Mesenchymal stem cell (in vitro differentiated cells and primary cell): ENCODE results near the gene PSMA7.

ENCODE experiments used
- DNase-seq: peaks from one replicate; pipeline ENCODE4 v3.0.0-alpha.2; 2013
- H2AFZ ChIP-seq: one replicate; pipeline ENCODE4 v1.6.1; 2013; ENCODE audit warnings: low read depth, mild to moderate bottlenecking, control low read depth, inconsistent platforms, low read length, moderate library complexity
- H2AK5ac ChIP-seq: 2 replicates; pipeline ENCODE4 v1.6.1; 2013; ENCODE audit warnings: low read length, moderate library complexity, mild to moderate bottlenecking, inconsistent platforms; ENCODE audit not compliant: severe bottlenecking
- H2BK120ac ChIP-seq: one replicate; pipeline ENCODE4 v1.6.1; 2013; ENCODE audit warnings: low read depth, mild to moderate bottlenecking, inconsistent platforms, low read length, moderate library complexity
- H2BK12ac ChIP-seq, 2 experiments: one replicate each; pipeline ENCODE4 v1.6.1; 2013; ENCODE audit warnings: inconsistent platforms in 2 of 2, low read length in 2 of 2, mild to moderate bottlenecking in 2 of 2, moderate library complexity in 2 of 2, control low read depth in 1 of 2
- H2BK15ac ChIP-seq: one replicate; pipeline ENCODE4 v1.6.1; 2013; ENCODE audit warnings: mild to moderate bottlenecking, low read depth, inconsistent platforms; ENCODE audit not compliant: poor library complexity, severe bottlenecking
- H2BK5ac ChIP-seq: 2 replicates; pipeline ENCODE4 v1.6.1; 2013; ENCODE audit warnings: low read depth, mild to moderate bottlenecking, low read length, control low read depth, inconsistent platforms; ENCODE audit not compliant: poor library complexity, severe bottlenecking
- H3K14ac ChIP-seq, 2 experiments: one replicate each; pipeline ENCODE4 v1.6.1; 2013; ENCODE audit warnings: inconsistent platforms in 2 of 2, low read length in 2 of 2, control low read depth in 1 of 2, mild to moderate bottlenecking in 1 of 2, moderate library complexity in 1 of 2
- H3K18ac ChIP-seq, 2 experiments: one replicate each; pipeline ENCODE4 v1.6.1; 2013; ENCODE audit warnings: inconsistent platforms in 2 of 2, low read length in 2 of 2, control low read depth in 1 of 2, low read depth in 1 of 2, mild to moderate bottlenecking in 1 of 2
- H3K23ac ChIP-seq, 2 experiments: one replicate each; pipeline ENCODE4 v1.6.1; 2013; ENCODE audit warnings: inconsistent platforms in 2 of 2, low read length in 2 of 2, mild to moderate bottlenecking in 2 of 2, moderate library complexity in 2 of 2, control low read depth in 1 of 2
- H3K27ac ChIP-seq: 2 replicates; pipeline ENCODE4 v1.5.1; 2013; ENCODE audit warnings: mild to moderate bottlenecking, moderate library complexity, low read length, control low read depth, inconsistent platforms; ENCODE audit not compliant: poor library complexity, severe bottlenecking
- H3K27me3 ChIP-seq, 2 experiments: 2 replicates each; pipeline versions ENCODE4 v1.6.1 to v1.7.0; 2013; ENCODE audit warnings: low read length in 2 of 2, mild to moderate bottlenecking in 2 of 2, moderate library complexity in 2 of 2, control low read depth in 1 of 2, inconsistent platforms in 1 of 2; ENCODE audit not compliant: control insufficient read depth in 1 of 2, insufficient read depth in 1 of 2
- H3K36me3 ChIP-seq, 2 experiments: 2 replicates each; pipeline versions ENCODE4 v1.6.1 to v1.7.0; 2013; ENCODE audit warnings: low read length in 2 of 2, control low read depth in 1 of 2, inconsistent platforms in 1 of 2, low read depth in 1 of 2, mild to moderate bottlenecking in 1 of 2; ENCODE audit not compliant: insufficient read depth in 2 of 2, control insufficient read depth in 1 of 2
- H3K4ac ChIP-seq, 2 experiments: one replicate each; pipeline ENCODE4 v1.6.1; 2013; ENCODE audit warnings: inconsistent platforms in 2 of 2, low read length in 2 of 2, mild to moderate bottlenecking in 2 of 2, moderate library complexity in 2 of 2, control low read depth in 1 of 2, low read depth in 1 of 2
- H3K4me1 ChIP-seq: 2 replicates; pipeline ENCODE4 v1.6.1; 2013; ENCODE audit warnings: low read depth, low read length, control low read depth; ENCODE audit not compliant: control insufficient read depth, insufficient read depth
- H3K4me2 ChIP-seq: 2 replicates; pipeline ENCODE4 v1.6.1; 2013; ENCODE audit warnings: low read length, mild to moderate bottlenecking, inconsistent platforms; ENCODE audit not compliant: poor library complexity, severe bottlenecking
- H3K4me3 ChIP-seq, 2 experiments: 2 replicates each; pipeline versions ENCODE4 v1.5.1 to v1.7.0; 2013; ENCODE audit warnings: low read length in 2 of 2, mild to moderate bottlenecking in 2 of 2, control low read depth in 1 of 2, low read depth in 1 of 2; ENCODE audit not compliant: insufficient read depth in 1 of 2
- H3K79me1 ChIP-seq: replicated peaks from 2 replicates; pipeline ENCODE4 v1.6.1; 2013; ENCODE audit warnings: mild to moderate bottlenecking, control low read depth, low read length, inconsistent platforms; ENCODE audit not compliant: poor library complexity, severe bottlenecking
- H3K9ac ChIP-seq: 2 replicates; pipeline ENCODE4 v1.7.0; 2013; ENCODE audit warnings: mild to moderate bottlenecking, low read length, moderate library complexity
- H3K9me3 ChIP-seq: 2 replicates; pipeline ENCODE4 v1.7.0; 2013; ENCODE audit warnings: mild to moderate bottlenecking, low read length; ENCODE audit not compliant: control insufficient read depth
- H4K8ac ChIP-seq: one replicate; pipeline ENCODE4 v1.6.1; 2013; ENCODE audit warnings: inconsistent platforms, mild to moderate bottlenecking, low read length, moderate library complexity
- H4K91ac ChIP-seq: one replicate; pipeline ENCODE4 v1.6.1; 2013; ENCODE audit warnings: mild to moderate bottlenecking, low read length, inconsistent platforms
- whole genome bisulfite sequencing: methylation state at CpG from one replicate; pipeline ENCODE4 v1.1.7; 2013; ENCODE audit warnings: mixed read lengths; 5-methylcytosine and 5-hydroxymethylcytosine counted together

Gene PSMA7

DNA sequence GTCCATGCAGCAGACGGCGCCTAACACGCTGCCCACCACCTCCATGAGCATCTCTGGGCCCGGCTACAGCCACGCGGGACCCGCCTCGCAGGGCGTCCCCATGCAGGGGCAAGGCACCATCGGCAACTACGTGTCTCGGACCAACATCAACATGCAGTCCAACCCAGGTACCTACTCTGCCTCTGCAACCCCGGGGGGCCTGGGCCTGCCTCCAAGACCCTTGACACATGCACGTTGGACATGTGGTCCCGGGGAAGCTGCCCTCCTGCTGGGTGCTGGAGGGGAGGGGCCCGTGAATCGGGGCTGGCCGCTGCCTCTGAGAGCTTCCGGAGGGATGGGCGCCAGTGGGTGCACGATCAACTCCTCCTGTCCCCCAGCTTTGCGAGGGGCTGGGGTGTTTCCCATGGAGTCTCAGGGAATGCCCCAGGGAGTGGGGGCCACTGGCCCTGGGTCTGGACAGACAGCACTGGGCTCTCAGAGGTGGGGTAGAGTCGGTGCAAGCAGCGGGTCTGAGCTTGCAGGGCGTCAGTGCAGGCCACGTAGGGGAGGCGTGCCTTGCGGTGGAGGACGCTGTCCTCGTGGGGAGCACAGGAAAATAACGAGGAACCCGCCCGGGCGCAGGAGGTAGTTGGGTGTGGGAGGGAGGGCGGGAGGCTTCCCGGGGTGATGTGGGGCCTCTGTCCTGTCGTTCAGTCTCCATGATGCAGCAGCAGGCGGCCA is 19.7 kb upstream of the PSMA7 start:
- Histone ChIP-seq H3K9me3 (no peaks in the 10 kb centered on the region), H2AK5ac (no peak overlapping the region), H3K23ac (no peak overlapping the region), H3K79me1 (peaks cover 38% of the 10 kb centered on the region), H4K8ac (no peak overlapping the region), H2BK5ac (no peak overlapping the region), H3K36me3 (peaks cover 58 to 82% of the 10 kb centered on the region in 2 experiments), H3K18ac (no peak overlapping the region), H4K91ac (no peak overlapping the region), H2BK12ac (no peak overlapping the region), H3K4me3 (peak overlapping the region in 1 of 2 experiments; percentile 10), H3K4me2 (no peak overlapping the region), H2BK120ac (no peak overlapping the region), H3K4ac (no peak overlapping the region), H3K27ac (no peak overlapping the region), H3K9ac (no peak overlapping the region), H2BK15ac (no peak overlapping the region), H3K14ac (no peak overlapping the region), H2AFZ (no peak overlapping the region), H3K27me3 (no peaks in the 10 kb centered on the region), H3K4me1 (peaks cover 21% of the 10 kb centered on the region)
- DNase-seq, result no peak
- 97% methylated on average over 35 of the region's 38 CpGs for WGBS

DNA sequence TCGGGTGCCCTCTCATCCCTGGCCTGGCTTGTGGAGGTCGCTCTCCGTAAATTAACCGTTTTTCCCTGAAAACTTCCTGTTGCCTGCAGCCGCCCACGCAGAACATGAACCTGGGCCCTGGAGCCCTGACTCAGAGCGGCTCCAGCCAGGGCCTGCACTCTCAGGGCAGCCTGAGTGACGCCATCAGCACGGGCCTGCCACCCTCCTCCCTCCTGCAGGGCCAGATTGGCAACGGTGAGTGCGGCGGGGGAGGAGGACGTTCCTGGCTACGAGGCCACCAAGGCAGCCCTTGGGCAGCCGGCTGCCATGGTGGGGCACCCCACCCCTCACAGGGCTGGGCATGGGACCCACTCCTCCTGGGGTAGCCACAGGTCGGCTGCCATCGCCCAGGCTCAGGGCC is 18.2 kb upstream of the PSMA7 start:
- 94% methylated on average over 17 of the region's 17 CpGs for WGBS
- Histone ChIP-seq H3K4me3 (no peak overlapping the region), H3K23ac (no peak overlapping the region), H3K14ac (no peak overlapping the region), H4K8ac (no peak overlapping the region), H2AFZ (no peak overlapping the region), H2BK12ac (no peak overlapping the region), H2AK5ac (peak overlapping the region; percentile 24), H3K4me2 (no peak overlapping the region), H3K9me3 (no peaks in the 10 kb centered on the region), H3K4ac (no peak overlapping the region), H2BK120ac (no peak overlapping the region), H2BK15ac (no peak overlapping the region), H3K18ac (no peak overlapping the region), H3K79me1 (peaks cover 45% of the 10 kb centered on the region), H3K36me3 (peaks cover 50 to 84% of the 10 kb centered on the region in 2 experiments), H4K91ac (no peak overlapping the region), H3K4me1 (peaks cover 35% of the 10 kb centered on the region), H2BK5ac (no peak overlapping the region), H3K27me3 (no peaks in the 10 kb centered on the region), H3K9ac (no peak overlapping the region), H3K27ac (no peak overlapping the region)
- no peak for DNase-seq

DNA sequence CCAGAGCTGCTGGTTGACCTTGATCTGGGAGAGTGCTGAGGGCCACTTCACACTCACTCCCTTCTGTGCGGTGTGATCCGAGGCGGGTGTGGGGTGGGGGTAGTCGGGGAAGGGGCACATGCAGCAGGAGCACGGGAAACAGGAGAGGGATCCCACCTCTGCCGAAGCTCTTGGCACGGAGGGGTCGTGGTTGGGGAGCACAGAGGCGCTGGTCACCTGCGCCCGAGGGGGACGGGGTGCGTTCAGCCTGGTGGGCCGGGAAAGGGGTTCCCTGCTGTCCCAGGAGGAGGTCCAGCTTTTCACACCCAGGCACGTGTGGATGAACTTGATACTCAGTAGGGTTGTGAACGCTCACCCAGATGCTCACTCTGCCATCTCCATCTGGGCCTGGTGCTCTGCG is 17.7 kb upstream of the PSMA7 start:
- 97% methylated on average over 17 of the region's 17 CpGs for WGBS
- H2BK120ac ChIP-seq, result no peak overlapping the region
- H2BK12ac ChIP-seq, result no peak overlapping the region
- H3K18ac ChIP-seq, result no peak overlapping the region
- no peak overlapping the region for H3K4ac ChIP-seq
- no peak overlapping the region for H3K9ac ChIP-seq
- no peak overlapping the region for H3K27ac ChIP-seq
- peaks cover 46 to 84% of the 10 kb centered on the region in 2 experiments for H3K36me3 ChIP-seq
- no peak overlapping the region for H3K14ac ChIP-seq
- peaks cover 39% of the 10 kb centered on the region for H3K4me1 ChIP-seq
- no peak overlapping the region for H2BK15ac ChIP-seq
- peaks cover 46% of the 10 kb centered on the region for H3K79me1 ChIP-seq
- H4K8ac ChIP-seq, result no peak overlapping the region
- no peak for DNase-seq
- no peak overlapping the region for H3K4me2 ChIP-seq
- no peak overlapping the region for H2AK5ac ChIP-seq
- no peaks in the 10 kb centered on the region for H3K9me3 ChIP-seq
- no peak overlapping the region for H4K91ac ChIP-seq
- no peak overlapping the region for H3K4me3 ChIP-seq
- H3K27me3 ChIP-seq, result no peaks in the 10 kb centered on the region
- no peak overlapping the region for H3K23ac ChIP-seq
- H2AFZ ChIP-seq, result no peak overlapping the region
- H2BK5ac ChIP-seq, result no peak overlapping the region

DNA sequence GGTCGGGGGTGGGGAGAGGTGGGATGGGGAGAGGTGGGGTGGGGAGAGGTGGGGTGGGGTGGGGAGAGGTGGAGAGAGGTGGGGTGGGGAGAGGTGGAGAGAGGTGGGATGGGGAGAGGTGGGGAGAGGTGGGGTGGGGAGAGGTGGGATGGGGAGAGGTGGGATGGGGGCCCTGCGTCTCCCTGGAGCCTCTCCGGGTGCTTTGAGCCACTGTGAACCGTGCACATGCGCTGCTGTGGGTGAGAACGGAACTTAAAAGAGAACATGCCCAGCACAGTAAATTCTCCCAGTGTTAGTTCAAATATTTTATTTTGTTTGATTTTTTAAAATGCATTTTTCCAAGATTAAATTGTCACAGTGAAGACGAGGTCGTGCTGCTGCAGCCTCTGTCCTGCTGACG is 17.1 kb upstream of the PSMA7 start:
- Histone ChIP-seq H2BK120ac (no peak overlapping the region), H2BK5ac (no peak overlapping the region), H3K9me3 (no peaks in the 10 kb centered on the region), H4K91ac (no peak overlapping the region), H3K18ac (no peak overlapping the region), H2BK12ac (no peak overlapping the region), H3K23ac (no peak overlapping the region), H2BK15ac (no peak overlapping the region), H3K36me3 (peaks cover 39 to 79% of the 10 kb centered on the region in 2 experiments), H4K8ac (no peak overlapping the region), H3K79me1 (peaks cover 46% of the 10 kb centered on the region), H3K4ac (no peak overlapping the region), H2AK5ac (no peak overlapping the region), H3K4me1 (peaks cover 45% of the 10 kb centered on the region), H3K14ac (no peak overlapping the region), H2AFZ (no peak overlapping the region), H3K27me3 (no peaks in the 10 kb centered on the region), H3K4me3 (no peak overlapping the region), H3K9ac (no peak overlapping the region), H3K27ac (no peak overlapping the region), H3K4me2 (no peak overlapping the region)
- 94% methylated on average over 4 of the region's 9 CpGs for WGBS
- DNase-seq, result no peak
